ENCODE measurements around the gene EXD3. TPM values are rescaled to one million over a fixed set of nuclear protein-coding genes. Genes with fewer than 3 reads are reported as not detected.

The EXD3 gene
- polyA plus RNA-seq, 3 donors from 2014 or later = 1.6 to 6.3 (median 4.3) TPM

DNA sequence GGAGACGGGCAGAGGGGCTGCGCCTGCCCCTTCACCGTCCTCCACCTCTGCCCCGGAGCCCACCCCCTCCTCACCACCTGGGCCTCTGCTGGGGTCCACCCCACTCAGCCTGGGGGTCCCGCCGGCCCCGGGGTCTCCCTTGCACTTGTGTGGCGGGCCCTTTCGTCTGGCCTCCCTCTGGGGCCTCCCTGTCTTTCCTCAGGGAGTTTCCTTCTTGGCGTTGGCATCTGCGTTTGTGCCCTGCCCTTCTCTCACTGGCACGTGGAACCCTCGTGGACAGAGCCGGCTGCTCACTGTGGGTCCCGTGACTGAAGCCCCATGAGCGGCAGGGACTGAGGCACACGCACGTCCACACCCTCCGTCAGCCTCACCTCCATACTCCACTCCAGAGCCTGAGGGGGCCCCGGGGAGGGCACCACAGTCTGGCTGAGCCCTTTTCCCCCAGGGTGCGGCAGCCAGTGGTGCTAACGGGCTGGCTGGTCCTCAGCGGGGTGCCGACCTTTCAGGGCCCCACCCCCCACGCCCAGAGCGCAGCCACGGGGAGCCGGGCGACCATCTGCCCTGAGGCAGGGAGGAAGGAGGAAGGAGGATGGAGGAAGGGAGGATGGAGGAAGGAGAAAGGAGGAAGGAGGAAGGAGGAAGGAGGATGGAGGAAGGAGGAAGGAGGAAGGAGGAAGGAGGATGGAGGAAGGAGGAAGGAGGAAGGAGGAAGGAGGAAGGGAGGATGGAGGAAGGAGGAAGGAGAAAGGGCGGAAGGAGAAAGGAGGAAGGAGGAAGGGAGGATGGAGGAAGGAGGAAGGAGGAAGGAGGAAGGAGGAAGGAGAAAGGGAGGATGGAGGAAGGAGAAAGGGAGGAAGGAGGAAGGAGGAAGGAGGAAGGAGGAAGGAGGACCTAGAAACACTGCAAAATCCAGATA lies 67.9 kb downstream of the EXD3 start:
- DNase-seq = no peak
- Mint-ChIP-seq H3K4me3 (no peak overlapping the region), H3K9me3 (peaks cover 0 to 9% (median 5%) of the 10 kb centered on the region in 6 donors), H3K27ac (no peak overlapping the region), H3K27me3 (ENCODE audit: low read depth in 3 of 3) (peaks cover 0 to 3% (median 2%) of the 10 kb centered on the region in 3 donors), H3K4me1 (peaks cover 0 to 1% of the 10 kb centered on the region in 2 donors), H3K36me3 (peaks cover 4 to 5% (median 4%) of the 10 kb centered on the region in 3 donors)

DNA sequence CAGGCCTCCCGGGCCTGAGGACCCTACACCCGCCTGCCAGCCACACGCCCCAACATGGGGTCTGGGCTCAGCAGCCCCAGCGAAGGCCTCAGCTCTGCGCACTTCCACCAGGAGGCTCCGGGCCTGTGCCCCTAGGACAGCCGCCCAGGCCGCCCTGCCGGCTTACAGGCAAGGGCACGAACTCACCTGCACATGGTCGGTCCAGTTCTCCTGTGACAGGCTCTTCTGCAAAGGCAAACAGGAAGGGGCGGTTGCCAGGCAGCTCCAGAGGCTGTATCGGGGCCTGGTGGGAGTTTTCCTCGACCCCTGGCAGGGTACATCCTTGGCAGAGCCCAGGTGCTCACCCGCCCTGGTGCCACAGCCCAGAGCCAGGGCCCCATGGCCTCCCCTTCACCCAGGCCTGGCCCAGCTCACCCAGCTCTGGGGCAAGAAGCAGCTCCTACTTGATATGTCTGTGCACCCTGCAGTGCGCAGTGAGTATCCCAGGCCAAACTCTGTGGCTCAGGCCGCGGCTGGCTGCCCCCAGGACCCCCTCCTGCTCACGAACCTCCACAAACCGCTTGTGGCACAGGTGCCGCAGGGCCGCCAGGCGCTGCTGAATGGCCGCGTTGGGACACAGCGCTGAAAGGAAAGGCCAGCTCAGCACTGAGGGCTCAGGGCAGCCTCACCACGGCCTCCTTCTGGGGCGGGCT lies 68.7 kb downstream of the EXD3 start:
- Mint-ChIP-seq H3K36me3 (peaks cover 4 to 5% (median 4%) of the 10 kb centered on the region in 3 donors), H3K9me3 (peaks cover 0 to 9% (median 5%) of the 10 kb centered on the region in 6 donors), H3K27ac (no peak overlapping the region), H3K4me1 (peaks cover 0 to 1% of the 10 kb centered on the region in 2 donors), H3K4me3 (no peak overlapping the region), H3K27me3 (ENCODE audit: low read depth in 3 of 3) (peaks cover 0 to 3% (median 2%) of the 10 kb centered on the region in 3 donors)
- no peak for DNase-seq

DNA sequence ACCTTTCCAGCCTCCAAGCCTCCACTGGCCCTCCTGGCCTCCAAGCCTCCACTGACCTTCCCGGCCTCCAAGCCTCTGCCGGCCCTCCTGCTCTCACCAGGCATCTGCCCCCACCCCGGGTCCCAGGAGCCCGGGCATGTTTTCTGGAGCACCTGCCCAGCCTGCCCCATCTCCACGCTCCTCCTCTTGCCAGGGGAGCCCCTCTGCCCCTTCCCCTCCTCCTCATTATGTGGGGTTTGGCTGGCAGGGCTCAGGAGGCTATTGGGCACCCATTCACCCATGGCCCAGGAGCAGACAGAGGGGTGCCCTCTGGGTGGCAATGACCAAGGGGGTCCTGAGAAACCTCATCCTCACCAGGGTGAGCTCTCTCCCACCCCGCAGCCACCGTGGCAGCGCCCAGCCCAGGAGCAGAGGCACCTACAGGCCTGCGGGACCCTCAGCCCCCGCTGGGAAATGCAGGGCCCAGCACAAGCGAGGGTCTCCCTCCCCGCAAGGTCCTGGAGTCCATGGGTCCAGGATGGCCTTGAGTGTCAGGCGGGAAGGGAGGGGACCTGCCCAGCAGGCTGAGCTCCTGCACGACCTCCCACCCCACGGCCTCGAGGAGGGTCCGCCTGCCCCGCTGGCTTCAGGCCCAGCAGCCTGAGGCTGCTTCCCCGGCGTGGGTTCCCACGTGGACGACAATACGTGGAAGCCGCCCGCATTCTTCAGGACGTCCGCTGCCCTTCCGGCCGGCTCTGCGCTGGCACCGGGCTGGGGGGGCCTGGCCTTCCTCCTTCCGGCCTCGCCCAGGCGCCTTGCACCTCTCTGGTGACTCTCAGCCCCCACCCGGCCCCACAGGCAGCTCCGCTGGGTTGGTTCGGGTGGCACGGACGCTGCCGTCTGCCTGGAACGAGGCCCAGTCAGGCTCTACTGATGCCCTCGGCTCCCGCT lies 69.5 kb downstream of the EXD3 start:
- Mint-ChIP-seq H3K4me1 (peaks cover 0 to 1% of the 10 kb centered on the region in 2 donors), H3K27me3 (ENCODE audit: low read depth in 3 of 3) (peaks cover 0 to 3% (median 2%) of the 10 kb centered on the region in 3 donors), H3K9me3 (peaks cover 0 to 9% (median 5%) of the 10 kb centered on the region in 6 donors), H3K4me3 (no peak overlapping the region), H3K36me3 (peaks cover 4 to 5% (median 4%) of the 10 kb centered on the region in 3 donors), H3K27ac (no peak overlapping the region)
- no peak for DNase-seq

DNA sequence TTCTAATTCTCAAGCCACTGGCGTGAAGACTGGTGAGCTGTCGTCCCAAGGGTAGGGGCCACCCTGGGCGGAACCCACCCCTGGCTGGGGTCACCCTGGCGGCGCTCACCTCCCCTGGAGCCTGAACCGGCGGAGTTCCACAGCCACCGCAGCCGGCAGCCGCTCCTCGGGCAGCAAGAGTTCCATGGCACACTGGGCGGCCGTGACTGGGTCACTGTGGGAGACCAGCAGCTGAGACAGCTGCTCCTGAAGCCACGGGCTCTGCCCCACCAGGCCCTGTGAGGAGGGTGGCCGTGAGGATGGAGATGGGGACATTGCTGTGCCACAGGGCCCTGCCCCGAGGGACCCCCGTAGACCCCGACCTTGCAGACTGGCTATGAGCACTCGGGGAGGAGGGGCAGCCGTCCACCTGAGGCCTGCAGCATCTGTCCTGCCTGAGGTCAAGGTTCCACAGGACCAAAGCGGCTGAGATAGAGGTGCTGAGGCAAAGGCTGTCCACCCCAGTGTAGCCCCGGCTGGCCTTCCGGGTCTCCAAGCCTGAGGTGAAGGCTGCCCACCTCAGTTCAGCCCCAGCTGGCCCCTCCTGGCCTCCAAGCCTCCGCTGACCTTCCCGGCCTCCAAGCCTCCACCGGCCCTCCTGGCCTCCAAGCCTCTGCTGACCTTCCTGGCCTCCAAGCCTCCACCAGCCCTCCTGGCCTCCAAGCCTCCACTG lies 70.3 kb downstream of the EXD3 start:
- peaks cover 0 to 3% (median 2%) of the 10 kb centered on the region in 3 donors for H3K27me3 Mint-ChIP-seq (ENCODE audit: low read depth in 3 of 3)
- H3K36me3 Mint-ChIP-seq = peaks cover 4 to 5% (median 4%) of the 10 kb centered on the region in 3 donors

DNA sequence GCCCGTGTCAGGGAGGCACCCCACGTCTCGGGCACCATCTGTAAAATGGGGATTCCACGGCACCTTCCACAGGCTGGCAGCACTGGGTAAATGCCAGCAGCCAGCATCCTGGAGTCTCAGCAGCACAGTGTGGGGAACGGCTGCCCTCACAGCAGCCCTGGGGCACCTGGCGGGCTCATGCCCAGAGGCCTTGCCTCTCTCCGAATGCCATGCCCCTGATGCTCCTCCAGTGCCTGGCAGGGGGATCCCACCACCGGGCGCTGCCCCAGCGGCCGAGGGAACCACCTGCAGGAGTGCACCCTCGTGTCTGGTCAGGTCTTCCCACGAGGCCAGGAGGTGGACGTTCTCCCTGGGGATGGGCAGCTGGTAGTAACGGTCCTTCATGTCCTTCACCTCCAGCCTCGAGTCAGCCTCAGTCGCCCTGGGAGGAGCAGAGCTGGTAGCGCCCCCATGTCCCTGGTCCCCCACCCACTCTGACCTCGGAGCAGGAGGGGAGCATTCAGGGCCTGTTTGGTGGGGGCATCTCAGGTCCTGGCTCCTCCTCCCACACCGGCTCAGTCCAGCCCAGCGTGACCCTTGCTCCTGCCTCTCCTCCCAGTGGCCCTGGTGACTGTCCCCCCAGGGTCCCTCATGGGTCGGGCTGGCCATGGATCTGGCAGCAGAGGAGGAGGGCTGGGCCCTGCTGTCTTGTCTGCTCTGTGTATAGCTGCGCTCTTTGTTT lies 71.0 kb downstream of the EXD3 start:
- peaks cover 0 to 1% of the 10 kb centered on the region in 2 donors for H3K4me1 Mint-ChIP-seq
- H3K4me3 Mint-ChIP-seq = no peak overlapping the region
- H3K27ac Mint-ChIP-seq = no peak overlapping the region
- DNase-seq = no peak
- no peaks in the 10 kb centered on the region for H3K36me3 Mint-ChIP-seq
- H3K27me3 Mint-ChIP-seq (ENCODE audit: low read depth in 3 of 3) = peaks cover 0 to 3% (median 2%) of the 10 kb centered on the region in 3 donors
- H3K9me3 Mint-ChIP-seq = peaks cover 0 to 3% (median under 1%) of the 10 kb centered on the region in 6 donors

More for the DNA sequence above, 70.3 kb downstream of the EXD3 start:
- no peak for DNase-seq
- Mint-ChIP-seq H3K4me3 (no peak overlapping the region), H3K27ac (no peak overlapping the region), H3K4me1 (peaks cover 0 to 1% of the 10 kb centered on the region in 2 donors), H3K9me3 (peaks cover 0 to 9% (median 5%) of the 10 kb centered on the region in 6 donors)

DNA sequence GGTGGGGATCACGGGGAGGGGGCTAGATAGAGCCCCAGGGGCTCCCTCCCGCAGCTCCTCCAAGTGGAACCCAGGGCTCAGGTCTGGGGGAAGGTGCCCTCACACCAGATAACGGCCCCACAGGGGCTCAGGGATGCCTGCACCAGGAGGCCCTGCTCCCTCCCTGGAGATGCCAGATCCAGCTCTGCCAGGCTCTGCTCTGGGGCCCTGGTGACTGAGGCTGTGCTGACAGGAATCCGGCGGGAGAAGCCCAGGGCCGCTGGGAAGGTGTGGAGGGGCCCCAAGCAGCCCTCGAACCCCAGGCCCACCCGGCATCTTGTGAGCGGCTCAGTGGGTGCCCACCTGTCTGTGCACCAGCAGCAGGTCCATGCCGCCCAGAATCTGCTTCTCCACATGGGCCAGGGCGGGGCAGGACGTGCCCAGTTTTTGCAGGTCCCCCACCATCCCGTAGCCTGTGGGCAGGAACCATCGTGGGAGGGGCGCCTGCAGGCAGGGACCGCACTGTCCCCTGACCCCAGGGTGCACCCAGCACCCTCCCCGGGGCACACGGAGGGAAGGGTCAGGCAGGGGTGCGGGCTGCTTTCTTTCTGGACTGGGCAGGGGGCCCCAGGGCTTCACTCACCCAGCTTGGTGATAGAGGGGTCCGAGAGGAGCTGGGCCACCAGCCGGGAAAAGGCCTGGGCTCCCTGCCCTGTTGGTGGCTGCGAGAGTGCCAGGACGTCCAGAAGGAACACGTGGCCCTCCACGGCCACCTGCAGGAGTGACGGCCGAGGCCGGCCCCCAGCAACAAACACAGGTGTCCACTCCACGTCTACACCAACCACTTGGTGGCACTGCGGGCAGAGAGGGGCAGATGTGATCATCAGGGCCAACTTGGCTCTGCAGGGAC lies 72.0 kb downstream of the EXD3 start:
- DNase-seq = no peak
- Mint-ChIP-seq H3K36me3 (peaks cover 4 to 5% (median 4%) of the 10 kb centered on the region in 3 donors), H3K4me1 (peaks cover 0 to 1% of the 10 kb centered on the region in 2 donors), H3K4me3 (no peak overlapping the region), H3K9me3 (peaks cover 0 to 2% (median 0%) of the 10 kb centered on the region in 6 donors), H3K27me3 (ENCODE audit: low read depth in 3 of 3) (peaks cover 0 to 2% (median 0%) of the 10 kb centered on the region in 3 donors), H3K27ac (no peak overlapping the region)

DNA sequence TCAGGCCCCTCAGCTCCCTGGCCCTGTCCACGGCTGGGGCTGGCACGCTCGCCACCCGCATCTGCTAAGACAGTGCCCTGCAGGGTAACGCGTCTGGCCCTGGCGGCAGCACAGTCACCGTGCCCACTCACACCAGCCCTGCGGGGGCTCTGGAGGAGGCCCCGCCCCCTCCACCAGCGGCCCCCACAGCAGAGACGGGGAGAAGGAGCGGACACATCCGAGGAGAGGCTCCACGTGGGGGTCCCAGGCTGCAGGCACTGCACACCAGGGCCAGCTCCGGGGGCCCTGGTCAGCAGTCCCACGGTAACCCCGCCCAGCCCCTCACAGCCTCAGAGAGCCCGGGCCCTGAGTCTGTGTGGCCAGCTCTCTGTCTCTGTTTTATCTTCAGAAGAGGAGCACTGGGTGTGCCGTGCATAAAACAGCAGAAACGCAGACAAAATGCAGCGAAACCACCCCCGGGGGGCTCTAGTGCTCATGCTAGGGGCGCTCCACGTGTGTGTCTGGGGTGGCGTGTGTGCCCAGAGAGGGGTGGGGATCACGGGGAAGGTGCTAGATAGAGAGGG lies 73.4 kb downstream of the EXD3 start:
- Mint-ChIP-seq H3K27me3 (ENCODE audit: low read depth in 3 of 3) (peaks cover 0 to 2% (median 0%) of the 10 kb centered on the region in 3 donors), H3K4me1 (no peaks in the 10 kb centered on the region), H3K9me3 (peaks cover 0 to 2% (median 0%) of the 10 kb centered on the region in 6 donors), H3K36me3 (peaks cover 4 to 8% (median 5%) of the 10 kb centered on the region in 3 donors), H3K4me3 (no peak overlapping the region), H3K27ac (no peak overlapping the region)
- no peak for DNase-seq

DNA sequence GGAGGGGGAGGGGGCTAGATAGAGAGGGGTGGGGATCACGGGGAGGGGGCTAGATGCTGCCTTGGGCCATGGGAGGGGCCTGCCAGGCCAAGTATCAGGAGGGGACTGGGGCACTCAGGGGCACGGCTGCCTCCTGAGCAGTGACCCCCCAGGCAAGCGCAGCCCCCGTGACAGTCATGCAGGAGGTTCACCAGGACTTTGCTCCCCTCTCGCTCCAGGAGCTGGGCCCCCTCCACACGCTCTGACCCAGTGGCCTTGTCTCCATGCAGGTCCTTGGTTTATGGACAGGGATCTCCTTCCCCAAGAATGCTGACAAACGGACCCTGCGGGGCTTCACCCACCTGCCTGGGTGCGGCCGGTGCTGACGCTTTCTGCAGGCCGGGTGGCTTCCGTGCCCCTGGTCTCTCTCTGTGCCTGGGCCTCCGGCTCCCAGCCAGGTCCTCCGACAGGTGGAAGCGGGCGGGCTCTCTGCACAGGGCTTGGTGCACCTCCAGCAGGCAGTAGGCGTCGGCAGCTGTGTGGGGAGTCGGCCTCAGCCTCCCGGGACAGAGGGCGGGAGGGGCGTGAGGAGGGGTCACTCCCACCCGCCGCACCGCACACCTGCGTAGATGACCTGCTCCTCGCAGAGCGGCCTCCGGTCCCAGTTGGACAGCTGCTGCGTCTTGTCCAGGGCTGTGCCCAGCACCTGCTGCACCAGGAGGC lies 74.0 kb downstream of the EXD3 start:
- Mint-ChIP-seq H3K4me1 (no peaks in the 10 kb centered on the region), H3K4me3 (no peak overlapping the region), H3K27me3 (ENCODE audit: low read depth in 3 of 3) (peaks cover 0 to 2% (median 0%) of the 10 kb centered on the region in 3 donors), H3K9me3 (peaks cover 0 to 2% (median 0%) of the 10 kb centered on the region in 6 donors), H3K36me3 (peaks cover 4 to 8% (median 5%) of the 10 kb centered on the region in 3 donors), H3K27ac (no peak overlapping the region)
- no peak for DNase-seq

DNA sequence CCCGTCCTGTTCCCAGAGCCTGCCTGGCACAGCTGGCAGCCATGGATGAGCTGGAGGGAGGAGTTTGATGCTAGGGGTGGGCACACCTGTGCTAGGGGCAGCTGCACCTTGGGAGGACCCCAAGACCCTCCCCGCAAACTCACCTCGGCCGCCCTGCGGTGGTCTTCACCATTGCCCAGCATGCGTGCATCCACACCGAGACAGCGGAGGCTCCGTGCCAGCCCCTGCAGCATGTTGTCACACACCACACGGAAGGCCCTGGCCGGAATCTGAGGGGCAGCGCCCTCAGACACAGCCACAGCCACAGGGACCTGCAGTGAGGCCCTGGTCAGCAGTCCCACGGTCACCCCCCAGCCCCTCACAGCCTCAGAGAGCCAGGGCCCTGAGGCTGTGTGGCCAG lies 75.0 kb downstream of the EXD3 start:
- H3K36me3 Mint-ChIP-seq = peaks cover 4 to 8% (median 5%) of the 10 kb centered on the region in 3 donors
- H3K27ac Mint-ChIP-seq = no peak overlapping the region
- H3K27me3 Mint-ChIP-seq (ENCODE audit: low read depth in 3 of 3) = peaks cover 0 to 2% (median 0%) of the 10 kb centered on the region in 3 donors
- no peak overlapping the region for H3K4me3 Mint-ChIP-seq
- DNase-seq = no peak
- H3K4me1 Mint-ChIP-seq = no peaks in the 10 kb centered on the region
- H3K9me3 Mint-ChIP-seq = peaks cover 0 to 2% (median 0%) of the 10 kb centered on the region in 6 donors

DNA sequence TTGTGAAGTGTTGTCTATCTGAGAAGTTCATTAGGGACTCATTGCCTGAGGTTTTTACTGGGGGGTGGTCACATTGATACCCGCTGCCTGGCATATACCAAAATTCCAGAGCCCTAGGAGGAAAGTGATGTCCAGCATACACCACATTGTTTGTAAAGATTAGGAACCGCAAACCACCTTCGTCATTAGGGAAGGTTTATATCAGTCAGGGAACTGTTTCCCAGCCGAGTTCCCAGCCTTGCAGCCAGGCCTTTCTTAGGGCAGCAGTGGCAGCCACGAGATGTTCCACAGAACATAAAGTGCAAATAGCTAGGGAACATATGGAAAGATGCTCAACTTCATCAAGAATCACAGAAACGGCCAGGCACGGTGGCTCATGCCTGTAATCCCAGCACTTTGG lies 80.5 kb downstream of the EXD3 start:
- H3K27me3 Mint-ChIP-seq (ENCODE audit: low read depth in 3 of 3) = peaks cover 0 to 4% (median 2%) of the 10 kb centered on the region in 3 donors
- H3K36me3 Mint-ChIP-seq = peaks cover 4 to 8% (median 5%) of the 10 kb centered on the region in 3 donors
- peaks cover 0 to 4% (median 0%) of the 10 kb centered on the region in 6 donors for H3K9me3 Mint-ChIP-seq
- H3K4me1 Mint-ChIP-seq = no peaks in the 10 kb centered on the region
- no peak overlapping the region for H3K27ac Mint-ChIP-seq
- no peak for DNase-seq
- no peak overlapping the region for H3K4me3 Mint-ChIP-seq

Data from immature natural killer cell (primary cell).